Osteoblast (primary cell): ENCODE data around the gene GSN. TPM values are rescaled to one million over a fixed set of nuclear protein-coding genes. Genes with fewer than 3 reads are reported as not detected.

Experiments
- DNase-seq: peaks from one replicate; pipeline ENCODE4 v3.0.0; 2011; ENCODE audit warnings: low spot score, mixed read lengths; ENCODE audit not compliant: insufficient read length; ENCODE audit errors: missing footprints
- H2AFZ ChIP-seq: 2 replicates; pipeline ENCODE4 v1.6.0; 2011; ENCODE audit warnings: mild to moderate bottlenecking, low read length
- H3K27ac ChIP-seq: 2 replicates; pipeline ENCODE4 v1.5.1; 2011; ENCODE audit warnings: mild to moderate bottlenecking, low read depth, low read length, moderate library complexity
- H3K27me3 ChIP-seq: 2 replicates; pipeline ENCODE4 v1.6.0; 2012; ENCODE audit warnings: mild to moderate bottlenecking, control low read depth, inconsistent platforms, low read length, moderate library complexity; ENCODE audit not compliant: insufficient read depth
- H3K36me3 ChIP-seq: 2 replicates; pipeline ENCODE4 v1.5.1; 2011; ENCODE audit warnings: mild to moderate bottlenecking, low read length, control low read depth, moderate library complexity; ENCODE audit not compliant: insufficient read depth
- H3K4me1 ChIP-seq: 2 replicates; pipeline ENCODE4 v1.5.1; 2011; ENCODE audit warnings: mild to moderate bottlenecking, low read length, control low read depth, moderate library complexity; ENCODE audit not compliant: insufficient read depth
- H3K4me2 ChIP-seq: 2 replicates; pipeline ENCODE4 v1.6.0; 2011; ENCODE audit warnings: mild to moderate bottlenecking, low read length; ENCODE audit not compliant: insufficient read depth
- H3K4me3 ChIP-seq: fragments of 200-600 bp; sonication (generic); 3 replicates; pipeline ENCODE4 v1.5.1; 2012; ENCODE audit warnings: mild to moderate bottlenecking, low read length, inconsistent platforms; ENCODE audit not compliant: insufficient read depth
- H3K79me2 ChIP-seq: 2 replicates; pipeline ENCODE4 v1.6.0; 2012; ENCODE audit warnings: mild to moderate bottlenecking, low read length, control low read depth, inconsistent platforms; ENCODE audit not compliant: insufficient read depth
- H3K9me3 ChIP-seq: 2 replicates; pipeline ENCODE4 v1.5.1; 2011; ENCODE audit warnings: low read depth, low read length, control low read depth
- H4K20me1 ChIP-seq: 2 replicates; pipeline ENCODE4 v1.6.0; 2012; ENCODE audit warnings: mild to moderate bottlenecking, low read length, control low read depth; ENCODE audit not compliant: insufficient read depth
- CTCF ChIP-seq: IDR thresholded peaks from 2 replicates; pipeline ENCODE4 v1.5.1; 2011; ENCODE audit warnings: mild to moderate bottlenecking, low read depth, low read length, moderate library complexity; ENCODE audit errors: extremely low read depth
- total RNA-seq: library from RNA; depleted of rRNA; stranded (reverse); fragments of >200 nt; gene quantifications from 2 replicates; pipeline ENCODE4 v1.2.3, GENCODE V29; 2012

The GSN gene
- total RNA-seq, 1 donor, result 372 TPM

- Histone ChIP-seq H3K4me2 (peak overlapping the region; percentile 84), H4K20me1 (peaks cover 36% of the 10 kb centered on the region), H3K4me3 (peak overlapping the region; percentile 67), H3K27me3 (no peaks in the 10 kb centered on the region), H3K79me2 (peaks cover 55% of the 10 kb centered on the region), H3K36me3 (peaks cover 40% of the 10 kb centered on the region), H3K4me1 (peaks cover 18% of the 10 kb centered on the region), H3K27ac (peak overlapping the region; percentile 50), H2AFZ (no peak overlapping the region), H3K9me3 (no peaks in the 10 kb centered on the region)
- no peak for TF ChIP-seq CTCF
- DNase-seq, result peak; percentile 94
Measured at GRCh38 chr9:121299467-121300282, 31.7 kb downstream of the GSN start.

GRCh38 chr9:121300283-121301119 lies 32.5 kb downstream of the GSN start:
- Histone ChIP-seq H3K79me2 (peaks cover 49% of the 10 kb centered on the region), H4K20me1 (peaks cover 36% of the 10 kb centered on the region), H3K27ac (no peak overlapping the region), H3K4me3 (peak overlapping the region; percentile 67), H3K27me3 (no peaks in the 10 kb centered on the region), H3K9me3 (no peaks in the 10 kb centered on the region), H2AFZ (no peak overlapping the region), H3K4me1 (peaks cover 22% of the 10 kb centered on the region), H3K4me2 (peak overlapping the region; percentile 84), H3K36me3 (peaks cover 43% of the 10 kb centered on the region)
- DNase-seq, result no peak
- no peak for TF ChIP-seq CTCF

- Histone ChIP-seq H3K4me2 (no peak overlapping the region), H2AFZ (no peak overlapping the region), H3K9me3 (no peaks in the 10 kb centered on the region), H3K36me3 (peaks cover 39% of the 10 kb centered on the region), H3K27ac (no peak overlapping the region), H3K4me3 (no peak overlapping the region), H3K4me1 (peaks cover 24% of the 10 kb centered on the region), H4K20me1 (peaks cover 24% of the 10 kb centered on the region), H3K27me3 (no peaks in the 10 kb centered on the region), H3K79me2 (peaks cover 35% of the 10 kb centered on the region)
- DNase-seq, result no peak
- no peak for TF ChIP-seq CTCF
Measured at GRCh38 chr9:121301881-121302286, 33.9 kb downstream of the GSN start.

GRCh38 chr9:121302341-121302740 lies 34.4 kb downstream of the GSN start:
- H4K20me1 ChIP-seq, result peaks cover 24% of the 10 kb centered on the region
- peaks cover 39% of the 10 kb centered on the region for H3K36me3 ChIP-seq
- H2AFZ ChIP-seq, result no peak overlapping the region
- H3K9me3 ChIP-seq, result no peaks in the 10 kb centered on the region
- no peak for TF ChIP-seq CTCF
- H3K79me2 ChIP-seq, result peaks cover 33% of the 10 kb centered on the region
- no peaks in the 10 kb centered on the region for H3K27me3 ChIP-seq
- no peak overlapping the region for H3K27ac ChIP-seq
- DNase-seq, result no peak
- peaks cover 24% of the 10 kb centered on the region for H3K4me1 ChIP-seq
- H3K4me2 ChIP-seq, result no peak overlapping the region
- no peak overlapping the region for H3K4me3 ChIP-seq
